Cardiac muscle cell (in vitro differentiated cells and primary cell): ENCODE results near the gene KIAA1549. TPM values are rescaled to one million over a fixed set of nuclear protein-coding genes. Genes with fewer than 3 reads are reported as not detected.

Experiments
- DNase-seq, 2 donors: peaks; one replicate each; pipeline versions ENCODE4 v3.0.0 to v3.0.0-alpha.2; 2010 to 2017; ENCODE audit warnings: low read depth in 1 of 2, low spot score in 1 of 2
- H3K27ac ChIP-seq: fragments of 200-600 bp; sonication (generic); 2 replicates; pipeline ENCODE4 v1.5.1; 2016
- H3K27me3 ChIP-seq: fragments of 200-600 bp; sonication (generic); 2 replicates; pipeline ENCODE4 v1.6.0; 2016; ENCODE audit warnings: control low read depth
- H3K36me3 ChIP-seq: fragments of 200-600 bp; sonication (generic); 2 replicates; pipeline ENCODE4 v1.5.1; 2016; ENCODE audit warnings: control low read depth
- H3K4me1 ChIP-seq: fragments of 200-600 bp; sonication (generic); 2 replicates; pipeline ENCODE4 v1.8.1; 2017; ENCODE audit warnings: low read depth, mild to moderate bottlenecking, mixed run types
- H3K4me3 ChIP-seq: fragments of 200-600 bp; sonication (generic); 2 replicates; pipeline ENCODE4 v1.5.1; 2016; ENCODE audit warnings: mild to moderate bottlenecking
- H3K9me3 ChIP-seq: fragments of 200-600 bp; sonication (generic); 2 replicates; pipeline ENCODE4 v1.5.1; 2017; ENCODE audit warnings: low read depth, mild to moderate bottlenecking, control low read depth
- polyA plus RNA-seq: library from polyadenylated mRNA; unstranded; fragments of >200 nt; fragmentation: Nextera tagmentation; extraction: Ambion mirVana; gene quantifications from 2 replicates; pipeline ENCODE4 v1.2.1, GENCODE V29; 2016
- total RNA-seq: library from RNA; depleted of rRNA; stranded (reverse); fragments of >200 nt; gene quantifications from 2 replicates; pipeline ENCODE4 v1.2.3, GENCODE V29; 2016
- TF ChIP-seq, protein P1 (sequence below): IDR thresholded peaks from 2 replicates; pipeline ENCODE4 v1.5.1; 2012; ENCODE audit warnings: low read depth, mild to moderate bottlenecking, low read length

Gene KIAA1549
- total and polyA plus RNA-seq, 2 experiments from 2014 or later = 7.5 to 13.6 TPM

DNA sequence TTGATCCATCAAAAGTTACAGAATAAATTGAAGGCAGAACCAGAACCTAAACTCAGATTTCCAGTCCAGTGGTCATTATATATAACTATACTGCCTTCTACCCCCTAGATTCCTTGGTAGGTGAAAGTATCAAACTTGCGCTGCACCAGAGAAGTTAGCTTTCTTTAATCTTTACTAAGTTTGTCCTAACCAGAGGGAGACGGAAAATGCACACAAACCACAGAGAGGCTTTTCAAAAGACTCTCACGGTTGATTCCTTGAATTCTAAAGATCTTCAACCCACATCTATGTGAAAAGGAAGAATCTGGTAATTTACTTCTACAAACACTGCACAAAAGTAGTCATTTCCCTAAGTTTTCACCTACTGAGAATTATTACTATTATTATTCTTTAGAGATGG lies 18.2 kb upstream of the KIAA1549 start:
- Histone ChIP-seq H3K4me1 (no peaks in the 10 kb centered on the region), H3K9me3 (no peaks in the 10 kb centered on the region), H3K4me3 (no peak overlapping the region), H3K27ac (no peak overlapping the region), H3K36me3 (no peaks in the 10 kb centered on the region), H3K27me3 (no peaks in the 10 kb centered on the region)
- DNase-seq = no peak
- TF ChIP-seq, protein P1, sequence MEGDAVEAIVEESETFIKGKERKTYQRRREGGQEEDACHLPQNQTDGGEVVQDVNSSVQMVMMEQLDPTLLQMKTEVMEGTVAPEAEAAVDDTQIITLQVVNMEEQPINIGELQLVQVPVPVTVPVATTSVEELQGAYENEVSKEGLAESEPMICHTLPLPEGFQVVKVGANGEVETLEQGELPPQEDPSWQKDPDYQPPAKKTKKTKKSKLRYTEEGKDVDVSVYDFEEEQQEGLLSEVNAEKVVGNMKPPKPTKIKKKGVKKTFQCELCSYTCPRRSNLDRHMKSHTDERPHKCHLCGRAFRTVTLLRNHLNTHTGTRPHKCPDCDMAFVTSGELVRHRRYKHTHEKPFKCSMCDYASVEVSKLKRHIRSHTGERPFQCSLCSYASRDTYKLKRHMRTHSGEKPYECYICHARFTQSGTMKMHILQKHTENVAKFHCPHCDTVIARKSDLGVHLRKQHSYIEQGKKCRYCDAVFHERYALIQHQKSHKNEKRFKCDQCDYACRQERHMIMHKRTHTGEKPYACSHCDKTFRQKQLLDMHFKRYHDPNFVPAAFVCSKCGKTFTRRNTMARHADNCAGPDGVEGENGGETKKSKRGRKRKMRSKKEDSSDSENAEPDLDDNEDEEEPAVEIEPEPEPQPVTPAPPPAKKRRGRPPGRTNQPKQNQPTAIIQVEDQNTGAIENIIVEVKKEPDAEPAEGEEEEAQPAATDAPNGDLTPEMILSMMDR = no peak

DNA sequence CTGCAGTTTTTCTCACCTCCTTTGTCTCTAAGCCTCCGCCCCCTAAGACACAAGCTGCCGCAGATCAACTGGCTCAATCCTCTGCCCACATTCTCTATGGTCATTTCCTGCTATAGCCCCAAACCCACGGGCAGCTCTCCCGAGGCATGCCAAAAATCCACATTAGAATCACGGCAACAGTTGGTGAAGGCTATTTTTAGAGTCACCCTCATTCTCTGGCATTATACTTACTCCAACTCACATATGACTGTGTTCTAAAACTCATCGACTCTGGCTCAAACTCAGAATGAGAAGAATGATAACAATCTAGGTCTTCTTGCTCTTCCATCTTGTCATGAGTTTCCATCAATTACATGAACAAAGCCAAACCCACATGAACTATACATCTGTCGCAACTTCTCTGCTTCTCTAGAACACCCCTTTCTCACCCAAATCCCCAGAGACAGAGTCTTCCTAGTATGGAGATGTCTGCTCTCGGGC lies 10.9 kb upstream of the KIAA1549 start:
- Histone ChIP-seq H3K4me3 (no peak overlapping the region), H3K9me3 (no peaks in the 10 kb centered on the region), H3K27ac (no peak overlapping the region), H3K4me1 (no peaks in the 10 kb centered on the region), H3K36me3 (no peaks in the 10 kb centered on the region), H3K27me3 (no peaks in the 10 kb centered on the region)
- TF ChIP-seq, protein P1 = no peak
- no peak for DNase-seq

DNA sequence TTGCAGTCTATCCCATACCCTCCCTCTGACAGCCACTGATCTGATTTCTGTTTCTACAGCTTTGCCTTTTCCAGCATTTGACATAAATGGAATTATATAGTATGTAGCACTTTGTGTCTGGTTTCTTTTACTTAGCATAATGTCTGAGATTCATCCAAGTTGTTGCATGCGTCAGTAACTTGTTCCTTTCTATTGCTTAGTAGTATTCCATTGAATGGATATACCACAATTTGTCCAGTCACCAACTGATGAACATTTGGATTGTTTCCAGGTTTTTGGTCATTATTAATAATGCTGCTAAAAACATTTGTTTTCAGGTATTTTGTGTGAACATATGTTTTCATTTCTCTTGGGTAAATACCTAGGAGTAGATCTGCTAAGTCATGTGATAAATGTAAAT lies 6.5 kb upstream of the KIAA1549 start:
- H3K4me1 ChIP-seq = no peaks in the 10 kb centered on the region
- H3K4me3 ChIP-seq = no peak overlapping the region
- H3K36me3 ChIP-seq = no peaks in the 10 kb centered on the region
- H3K9me3 ChIP-seq = no peaks in the 10 kb centered on the region
- no peaks in the 10 kb centered on the region for H3K27me3 ChIP-seq
- no peak overlapping the region for H3K27ac ChIP-seq
- TF ChIP-seq, protein P1 = no peak
- no peak for DNase-seq

DNA sequence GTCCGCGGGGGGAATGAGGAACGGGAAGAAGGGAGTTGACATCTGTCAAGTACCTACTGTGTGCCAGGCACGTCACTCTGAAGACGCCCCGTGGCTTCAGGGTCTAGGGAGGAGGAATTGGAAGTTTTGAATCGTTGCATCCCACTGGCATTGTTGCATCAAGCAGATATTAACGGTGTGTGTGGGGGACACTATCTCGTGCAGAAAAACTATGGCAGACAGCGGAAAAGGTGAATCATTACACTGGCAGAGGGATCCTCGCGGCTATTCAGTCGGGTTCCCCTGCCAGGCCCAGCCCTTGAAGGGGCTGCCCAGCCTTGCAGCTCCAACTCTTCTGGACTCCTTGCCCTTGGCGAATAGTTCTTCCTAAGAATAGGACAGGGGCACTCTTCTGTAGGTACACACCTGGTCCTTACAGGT lies 1.0 kb upstream of the KIAA1549 start:
- no peak overlapping the region for H3K27ac ChIP-seq
- peak overlapping the region; percentile 51 for H3K4me3 ChIP-seq
- no peaks in the 10 kb centered on the region for H3K36me3 ChIP-seq
- no peaks in the 10 kb centered on the region for H3K9me3 ChIP-seq
- no peaks in the 10 kb centered on the region for H3K27me3 ChIP-seq
- H3K4me1 ChIP-seq = peaks cover 6% of the 10 kb centered on the region
- TF ChIP-seq, protein P1 = no peak
- peak in 1 of 2 donors; percentile 17 for DNase-seq

DNA sequence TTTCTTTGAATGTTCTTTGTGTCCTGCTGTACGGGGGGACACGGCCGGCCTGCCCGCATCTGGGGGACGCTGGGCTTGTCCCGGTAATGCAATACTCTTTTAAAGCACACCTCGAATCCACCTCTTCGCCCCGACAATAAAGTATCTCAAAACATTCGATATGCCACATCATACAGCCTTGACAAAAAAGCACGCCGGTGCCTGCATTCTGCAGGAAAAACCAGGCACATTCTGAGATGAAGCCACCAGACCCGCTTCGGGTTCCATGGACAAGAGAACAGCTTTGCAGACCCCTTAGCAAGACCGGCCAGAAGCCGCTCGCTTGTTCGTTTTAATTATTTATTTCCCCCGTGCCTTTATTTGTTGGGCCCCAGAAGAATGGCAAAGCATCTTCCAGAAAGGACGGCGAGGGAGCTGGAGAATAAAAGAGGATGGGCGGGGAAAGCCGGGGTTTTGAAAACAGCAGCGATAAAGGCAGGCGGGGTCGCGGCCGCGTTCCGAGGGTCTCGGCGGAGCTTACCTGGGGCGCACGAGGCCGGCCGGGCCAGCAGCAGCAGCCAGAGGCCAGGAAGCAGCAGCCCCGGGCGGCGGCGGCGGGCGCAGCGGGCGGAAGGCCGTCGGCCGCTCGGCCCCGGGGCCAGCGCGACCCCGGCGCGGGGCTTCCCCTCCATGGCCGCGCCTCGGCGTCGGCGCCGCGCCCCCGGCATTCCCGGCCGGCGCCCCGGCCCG lies 462 bp downstream of the KIAA1549 start:
- DNase-seq = no peak
- Histone ChIP-seq H3K27me3 (no peaks in the 10 kb centered on the region), H3K27ac (peak overlapping the region; percentile 52), H3K36me3 (no peaks in the 10 kb centered on the region), H3K9me3 (no peaks in the 10 kb centered on the region), H3K4me1 (peaks cover 18% of the 10 kb centered on the region), H3K4me3 (peak overlapping the region; percentile 78)
- TF ChIP-seq, protein P1 = no peak
